ENCODE results near the gene NFX1. TPM values are rescaled to one million over a fixed set of nuclear protein-coding genes. Genes with fewer than 3 reads are reported as not detected.

Gene NFX1
- total RNA-seq, 4 donors from 2014 or later = 17.7 to 61.6 (median 50.2) TPM

- H3K27ac ChIP-seq = no peak overlapping the region
- WGBS, 2 donors (ENCODE audit: low coverage in 1 of 2) = 84 to 89% methylated on average over 6 to 17 of the region's 17 CpGs
- H3K4me3 ChIP-seq = no peak overlapping the region
- no peak for DNase-seq
- TF ChIP-seq POLR2AphosphoS5 (IDR thresholded peaks at IDR 0.05) (no peak), POLR2A (IDR thresholded peaks at IDR 0.05) (no peak), EP300 (IDR thresholded peaks at IDR 0.05; ENCODE audit: low read depth) (no peak)
- TF ChIP-seq, protein P1, sequence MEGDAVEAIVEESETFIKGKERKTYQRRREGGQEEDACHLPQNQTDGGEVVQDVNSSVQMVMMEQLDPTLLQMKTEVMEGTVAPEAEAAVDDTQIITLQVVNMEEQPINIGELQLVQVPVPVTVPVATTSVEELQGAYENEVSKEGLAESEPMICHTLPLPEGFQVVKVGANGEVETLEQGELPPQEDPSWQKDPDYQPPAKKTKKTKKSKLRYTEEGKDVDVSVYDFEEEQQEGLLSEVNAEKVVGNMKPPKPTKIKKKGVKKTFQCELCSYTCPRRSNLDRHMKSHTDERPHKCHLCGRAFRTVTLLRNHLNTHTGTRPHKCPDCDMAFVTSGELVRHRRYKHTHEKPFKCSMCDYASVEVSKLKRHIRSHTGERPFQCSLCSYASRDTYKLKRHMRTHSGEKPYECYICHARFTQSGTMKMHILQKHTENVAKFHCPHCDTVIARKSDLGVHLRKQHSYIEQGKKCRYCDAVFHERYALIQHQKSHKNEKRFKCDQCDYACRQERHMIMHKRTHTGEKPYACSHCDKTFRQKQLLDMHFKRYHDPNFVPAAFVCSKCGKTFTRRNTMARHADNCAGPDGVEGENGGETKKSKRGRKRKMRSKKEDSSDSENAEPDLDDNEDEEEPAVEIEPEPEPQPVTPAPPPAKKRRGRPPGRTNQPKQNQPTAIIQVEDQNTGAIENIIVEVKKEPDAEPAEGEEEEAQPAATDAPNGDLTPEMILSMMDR (IDR thresholded peaks at IDR 0.05) = no peak
- H3K36me3 ChIP-seq = no peaks in the 10 kb centered on the region
- in situ Hi-C loops (cut with MboI; ENCODE audit: low pct_ligation_motif_present in 1 of 4, low pct_unique_long_range_greater_than_20kb in 1 of 4, low sequenced_read_pairs in 3 of 4) (no loop called here), intact Hi-C loops (cut with DNase I; ENCODE audit: low total_unique reads) (no loop called here)
- no peaks in the 10 kb centered on the region for H3K9me3 ChIP-seq
- H3K4me1 ChIP-seq = peaks cover 0 to 6% (median 1%) of the 10 kb centered on the region in 4 donors
- no peaks in the 10 kb centered on the region for H3K27me3 ChIP-seq
Measured at GRCh38 chr9:33403941-33404787, 113.8 kb downstream of the NFX1 start.

GRCh38 chr9:33404788-33405362 is 114.6 kb downstream of the NFX1 start:
- Histone ChIP-seq H3K27ac (no peak overlapping the region), H3K4me1 (peaks cover 0 to 6% (median 1%) of the 10 kb centered on the region in 4 donors), H3K36me3 (no peaks in the 10 kb centered on the region), H3K4me3 (no peak overlapping the region), H3K9me3 (no peaks in the 10 kb centered on the region), H3K27me3 (no peaks in the 10 kb centered on the region)
- intact Hi-C loops (cut with DNase I; ENCODE audit: low total_unique reads) (no loop called here), in situ Hi-C loops (cut with MboI; ENCODE audit: low pct_ligation_motif_present in 1 of 4, low pct_unique_long_range_greater_than_20kb in 1 of 4, low sequenced_read_pairs in 3 of 4) (no loop called here)
- 80 to 89% methylated on average over 1 to 4 of the region's 4 CpGs for WGBS, 2 donors (ENCODE audit: low coverage in 1 of 2)
- DNase-seq = no peak
- TF ChIP-seq POLR2A (IDR thresholded peaks at IDR 0.05) = no peak

DNA sequence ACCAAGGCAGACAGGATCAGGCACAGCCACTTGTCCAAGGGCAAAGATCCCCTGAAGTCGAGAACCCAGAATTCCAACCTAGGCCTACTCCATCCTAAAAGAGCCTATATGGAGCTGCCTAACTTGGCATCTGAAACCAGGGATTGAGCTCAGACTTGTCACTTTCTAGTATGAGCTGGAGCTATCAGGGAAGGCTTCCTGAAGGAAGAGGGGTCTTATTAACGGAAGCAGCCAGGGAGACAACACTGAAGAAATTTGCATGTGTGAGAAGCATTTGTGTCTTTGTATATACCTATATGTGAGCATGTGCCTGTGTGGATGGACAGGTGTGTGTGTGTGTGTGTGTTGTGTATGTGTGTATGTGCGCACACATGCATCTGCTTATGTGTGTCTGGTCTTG is 116.7 kb downstream of the NFX1 start:
- intact Hi-C loops (cut with DNase I; ENCODE audit: low total_unique reads) (no loop called here), in situ Hi-C loops (cut with MboI; ENCODE audit: low pct_ligation_motif_present in 1 of 4, low pct_unique_long_range_greater_than_20kb in 1 of 4, low sequenced_read_pairs in 3 of 4) (no loop called here)
- H3K27ac ChIP-seq = no peak overlapping the region
- no peaks in the 10 kb centered on the region for H3K36me3 ChIP-seq
- no peaks in the 10 kb centered on the region for H3K27me3 ChIP-seq
- 92% methylated on average over 3 of the region's 3 CpGs; no CpG with 5 or more reads in 1 of the 2 donors for WGBS, 2 donors (ENCODE audit: low coverage in 1 of 2)
- H3K4me1 ChIP-seq = peaks cover 0 to 6% (median 1%) of the 10 kb centered on the region in 4 donors
- DNase-seq = no peak
- TF ChIP-seq POLR2AphosphoS5 (IDR thresholded peaks at IDR 0.05) = no peak
- TF ChIP-seq POLR2A (IDR thresholded peaks at IDR 0.05) = no peak
- H3K9me3 ChIP-seq = no peaks in the 10 kb centered on the region
- no peak overlapping the region for H3K4me3 ChIP-seq

DNA sequence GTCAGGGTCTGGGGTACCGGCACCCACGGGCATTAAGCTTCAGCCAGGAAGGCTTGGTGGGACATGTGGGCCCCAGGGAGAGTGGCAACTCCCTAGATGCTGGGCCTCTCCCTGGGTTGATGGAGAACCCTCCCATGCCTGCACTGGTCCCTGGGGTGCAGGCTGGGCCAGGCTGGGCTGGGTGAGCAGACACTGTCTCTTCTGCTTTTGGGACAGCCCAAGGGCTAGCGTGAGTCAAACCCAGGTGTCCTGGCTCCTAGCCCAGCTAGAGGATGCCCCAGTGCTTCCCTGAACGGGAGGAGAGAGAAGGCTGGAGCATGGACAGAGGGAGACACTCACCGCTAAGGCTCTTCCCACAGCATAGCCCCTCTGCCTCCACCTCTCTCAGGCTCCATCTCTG is 117.8 kb downstream of the NFX1 start:
- 68% methylated on average over 5 of the region's 5 CpGs; no CpG with 5 or more reads in 1 of the 2 donors for WGBS, 2 donors (ENCODE audit: low coverage in 1 of 2)
- in situ Hi-C loops (cut with MboI; ENCODE audit: low pct_ligation_motif_present in 1 of 4, low pct_unique_long_range_greater_than_20kb in 1 of 4, low sequenced_read_pairs in 3 of 4) (no loop called here), intact Hi-C loops (cut with DNase I; ENCODE audit: low total_unique reads) (no loop called here)
- H3K4me3 ChIP-seq = no peak overlapping the region
- H3K9me3 ChIP-seq = no peaks in the 10 kb centered on the region
- no peak for TF ChIP-seq POLR2A (IDR thresholded peaks at IDR 0.05)
- TF ChIP-seq POLR2AphosphoS5 (IDR thresholded peaks at IDR 0.05) = no peak
- no peak for TF ChIP-seq EP300 (IDR thresholded peaks at IDR 0.05; ENCODE audit: low read depth)
- TF ChIP-seq, protein P1 (IDR thresholded peaks at IDR 0.05) = no peak
- no peaks in the 10 kb centered on the region for H3K36me3 ChIP-seq
- H3K4me1 ChIP-seq = peaks cover 0 to 5% (median under 1%) of the 10 kb centered on the region in 4 donors
- no peak for DNase-seq
- no peak overlapping the region for H3K27ac ChIP-seq
- no peaks in the 10 kb centered on the region for H3K27me3 ChIP-seq

DNA sequence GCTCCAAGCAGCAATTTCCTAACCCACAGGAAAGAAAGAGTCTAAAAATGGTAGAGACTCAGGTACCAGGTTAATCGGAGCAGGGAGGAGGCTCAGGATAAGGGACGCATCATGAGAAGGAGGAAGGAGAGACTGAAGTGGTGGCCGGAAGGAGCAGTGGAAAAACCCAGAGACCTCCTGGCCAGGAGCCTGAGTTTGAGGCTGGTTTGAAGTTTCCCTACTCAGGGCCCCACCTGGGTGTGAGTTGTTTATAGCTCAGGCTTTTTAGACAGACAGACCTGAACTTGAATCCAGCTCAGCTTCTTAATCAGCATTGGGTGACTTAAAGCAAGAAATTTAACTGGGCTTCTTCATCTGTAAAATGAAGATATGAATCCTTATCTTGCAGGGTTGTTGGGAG is 124.0 kb downstream of the NFX1 start:
- intact Hi-C loops (cut with DNase I; ENCODE audit: low total_unique reads) (no loop called here), in situ Hi-C loops (cut with MboI; ENCODE audit: low pct_ligation_motif_present in 1 of 4, low pct_unique_long_range_greater_than_20kb in 1 of 4, low sequenced_read_pairs in 3 of 4) (no loop called here)
- no peak for TF ChIP-seq EP300 (IDR thresholded peaks at IDR 0.05; ENCODE audit: low read depth)
- TF ChIP-seq, protein P1 (IDR thresholded peaks at IDR 0.05) = no peak
- TF ChIP-seq POLR2AphosphoS5 (IDR thresholded peaks at IDR 0.05) = no peak
- TF ChIP-seq POLR2A (IDR thresholded peaks at IDR 0.05) = no peak
- no peak for DNase-seq
- peak overlapping the region in 2 of 4 donors; percentile 2 to 17 for H3K27ac ChIP-seq
- peaks cover 7 to 38% (median 21%) of the 10 kb centered on the region in 4 donors for H3K4me1 ChIP-seq
- no peaks in the 10 kb centered on the region for H3K27me3 ChIP-seq
- WGBS, 2 donors (ENCODE audit: low coverage in 1 of 2) = 28% methylated on average over 3 of the region's 3 CpGs; no CpG with 5 or more reads in 1 of the 2 donors
- H3K36me3 ChIP-seq = no peaks in the 10 kb centered on the region
- H3K4me3 ChIP-seq = no peak overlapping the region
- no peaks in the 10 kb centered on the region for H3K9me3 ChIP-seq

All from transverse colon (tissue), 4 donors.